GM12865 (cell line): ENCODE data around the gene ZFHX3.

Experiments
- DNase-seq: peaks from one replicate; pipeline ENCODE4 v3.0.0; 2010; ENCODE audit warnings: low read depth
- H3K4me3 ChIP-seq: 2 replicates; pipeline ENCODE4 v1.5.1; 2011; ENCODE audit warnings: mild to moderate bottlenecking, low read depth, low read length, control low read depth
- TF ChIP-seq, protein P1 (sequence below): IDR thresholded peaks from 2 replicates; pipeline ENCODE4 v1.5.1; 2011; ENCODE audit warnings: low read length, control low read depth, low read depth, inconsistent platforms; ENCODE audit not compliant: insufficient read depth; ENCODE audit errors: missing control alignments

The ZFHX3 gene

DNA sequence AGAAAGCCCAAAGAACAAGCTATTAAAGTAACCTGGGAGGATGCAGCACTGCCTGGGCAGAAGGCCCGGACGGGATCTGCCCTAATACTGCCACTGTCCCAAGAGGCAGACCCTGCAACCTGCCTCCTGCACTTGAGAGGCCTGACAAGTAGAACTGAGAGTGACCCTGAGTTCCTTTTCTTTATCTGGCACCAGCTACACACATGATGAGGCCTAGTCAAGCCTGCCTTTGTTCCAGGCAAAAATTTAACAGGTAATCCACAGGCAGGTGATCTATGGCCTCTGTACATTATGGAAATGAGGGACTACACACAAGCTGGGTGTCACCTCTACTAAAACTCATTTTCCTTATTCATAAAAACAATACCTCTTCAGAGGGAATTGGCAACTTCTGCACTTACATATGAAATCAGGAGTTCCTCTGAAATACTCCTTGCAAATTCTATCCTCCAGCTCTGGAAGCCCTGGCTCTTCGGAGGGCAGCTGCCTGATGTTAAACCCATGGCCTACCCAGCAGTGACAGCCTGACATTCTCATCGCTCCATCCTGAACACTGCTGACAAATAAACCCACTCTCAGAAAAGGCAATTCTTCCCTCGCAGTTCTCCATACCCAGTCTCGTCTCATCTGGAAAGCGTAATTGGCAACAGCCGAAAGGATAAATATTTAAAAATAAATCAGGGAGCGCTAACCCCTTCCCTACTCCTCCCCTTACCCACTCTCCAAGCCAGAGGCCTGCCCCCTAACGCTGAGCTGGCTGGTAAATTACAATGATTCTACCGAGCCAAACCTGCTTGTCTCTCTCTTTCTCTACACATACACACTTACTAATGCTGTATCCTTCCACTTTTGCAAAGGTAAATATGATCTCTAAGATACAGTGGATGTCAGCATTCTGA, 2.5 kb upstream of the ZFHX3 start:
- TF ChIP-seq, protein P1, sequence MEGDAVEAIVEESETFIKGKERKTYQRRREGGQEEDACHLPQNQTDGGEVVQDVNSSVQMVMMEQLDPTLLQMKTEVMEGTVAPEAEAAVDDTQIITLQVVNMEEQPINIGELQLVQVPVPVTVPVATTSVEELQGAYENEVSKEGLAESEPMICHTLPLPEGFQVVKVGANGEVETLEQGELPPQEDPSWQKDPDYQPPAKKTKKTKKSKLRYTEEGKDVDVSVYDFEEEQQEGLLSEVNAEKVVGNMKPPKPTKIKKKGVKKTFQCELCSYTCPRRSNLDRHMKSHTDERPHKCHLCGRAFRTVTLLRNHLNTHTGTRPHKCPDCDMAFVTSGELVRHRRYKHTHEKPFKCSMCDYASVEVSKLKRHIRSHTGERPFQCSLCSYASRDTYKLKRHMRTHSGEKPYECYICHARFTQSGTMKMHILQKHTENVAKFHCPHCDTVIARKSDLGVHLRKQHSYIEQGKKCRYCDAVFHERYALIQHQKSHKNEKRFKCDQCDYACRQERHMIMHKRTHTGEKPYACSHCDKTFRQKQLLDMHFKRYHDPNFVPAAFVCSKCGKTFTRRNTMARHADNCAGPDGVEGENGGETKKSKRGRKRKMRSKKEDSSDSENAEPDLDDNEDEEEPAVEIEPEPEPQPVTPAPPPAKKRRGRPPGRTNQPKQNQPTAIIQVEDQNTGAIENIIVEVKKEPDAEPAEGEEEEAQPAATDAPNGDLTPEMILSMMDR, result no peak
- DNase-seq, result no peak
- no peak overlapping the region for H3K4me3 ChIP-seq

DNA sequence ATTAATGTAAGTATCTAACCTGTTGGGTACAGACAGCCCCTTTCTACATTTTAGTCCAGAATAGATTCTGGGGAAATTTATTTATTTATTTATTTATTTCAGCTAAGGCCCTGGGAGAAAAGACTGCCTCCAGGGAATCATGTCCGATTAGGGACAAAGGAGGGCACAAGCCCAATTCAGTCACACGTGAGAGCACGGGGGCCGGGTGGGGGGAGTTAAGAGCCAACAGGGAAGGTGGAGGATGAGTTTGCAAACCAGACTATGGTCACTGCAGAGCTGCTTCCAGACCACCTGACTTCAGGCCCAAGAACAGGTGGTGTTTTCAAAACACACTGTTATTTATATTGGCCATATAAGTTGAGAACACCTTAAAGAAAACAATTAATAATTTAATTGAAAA, 1.6 kb upstream of the ZFHX3 start:
- no peak overlapping the region for H3K4me3 ChIP-seq
- TF ChIP-seq, protein P1, result no peak

GRCh38 chr16:73049091-73049490, 1.2 kb upstream of the ZFHX3 start:
- no peak for DNase-seq
- H3K4me3 ChIP-seq, result no peak overlapping the region
- TF ChIP-seq, protein P1, result no peak

More for the DNA sequence above, 1.6 kb upstream of the ZFHX3 start:
- no peak for DNase-seq

GRCh38 chr16:73048292-73049080, 558 bp upstream of the ZFHX3 start:
- no peak for DNase-seq
- TF ChIP-seq, protein P1, result no peak
- peak overlapping the region; percentile 77 for H3K4me3 ChIP-seq

GRCh38 chr16:73047221-73047535, 750 bp downstream of the ZFHX3 start:
- no peak for DNase-seq
- peak overlapping the region; percentile 77 for H3K4me3 ChIP-seq
- TF ChIP-seq, protein P1, result no peak

GRCh38 chr16:73046849-73047214, 1.1 kb downstream of the ZFHX3 start:
- TF ChIP-seq, protein P1, result no peak
- no peak overlapping the region for H3K4me3 ChIP-seq
- DNase-seq, result no peak
